OCI-LY7 (cell line): ENCODE measurements around the gene CNTN5.

Source experiments
- EZH2phosphoT487 ChIP-seq: fragments of 200-600 bp; sonication (generic); IDR thresholded peaks from 2 replicates; pipeline ENCODE4 v1.6.1; 2018; ENCODE audit warnings: low read depth, borderline replicate concordance, mild to moderate bottlenecking, mixed run types, antibody characterized with exemption, low read length, moderate library complexity, mixed read lengths
- TF ChIP-seq, protein P1 (sequence below): fragments of 200-600 bp; sonication (generic); conservative IDR thresholded peaks from 2 replicates; pipeline ENCODE4 v1.5.1; 2014; ENCODE audit warnings: mild to moderate bottlenecking, antibody characterized with exemption, low read length, moderate library complexity, mixed read lengths

DNA sequence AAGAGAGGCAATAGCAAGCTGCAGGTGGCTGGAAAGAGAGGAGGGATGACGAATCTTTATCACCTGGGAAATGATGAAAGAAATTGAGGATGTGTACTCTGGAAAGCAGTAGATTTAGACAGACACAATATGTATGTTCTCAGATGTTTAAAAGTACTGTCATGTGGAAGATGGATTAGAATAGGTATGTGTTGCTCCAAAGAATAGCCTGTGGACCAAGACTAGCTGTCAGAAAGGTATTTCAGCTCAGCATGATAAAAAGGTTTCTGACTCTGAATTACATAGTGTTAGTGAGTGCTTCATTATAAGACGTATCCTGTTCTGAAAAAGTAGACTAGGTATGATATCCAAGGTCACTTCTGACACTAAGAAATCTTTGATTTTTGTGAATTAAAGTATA is 322.4 kb downstream of the CNTN5 start:
- TF ChIP-seq, protein P1, sequence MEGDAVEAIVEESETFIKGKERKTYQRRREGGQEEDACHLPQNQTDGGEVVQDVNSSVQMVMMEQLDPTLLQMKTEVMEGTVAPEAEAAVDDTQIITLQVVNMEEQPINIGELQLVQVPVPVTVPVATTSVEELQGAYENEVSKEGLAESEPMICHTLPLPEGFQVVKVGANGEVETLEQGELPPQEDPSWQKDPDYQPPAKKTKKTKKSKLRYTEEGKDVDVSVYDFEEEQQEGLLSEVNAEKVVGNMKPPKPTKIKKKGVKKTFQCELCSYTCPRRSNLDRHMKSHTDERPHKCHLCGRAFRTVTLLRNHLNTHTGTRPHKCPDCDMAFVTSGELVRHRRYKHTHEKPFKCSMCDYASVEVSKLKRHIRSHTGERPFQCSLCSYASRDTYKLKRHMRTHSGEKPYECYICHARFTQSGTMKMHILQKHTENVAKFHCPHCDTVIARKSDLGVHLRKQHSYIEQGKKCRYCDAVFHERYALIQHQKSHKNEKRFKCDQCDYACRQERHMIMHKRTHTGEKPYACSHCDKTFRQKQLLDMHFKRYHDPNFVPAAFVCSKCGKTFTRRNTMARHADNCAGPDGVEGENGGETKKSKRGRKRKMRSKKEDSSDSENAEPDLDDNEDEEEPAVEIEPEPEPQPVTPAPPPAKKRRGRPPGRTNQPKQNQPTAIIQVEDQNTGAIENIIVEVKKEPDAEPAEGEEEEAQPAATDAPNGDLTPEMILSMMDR, result no peak
- no peak for TF ChIP-seq EZH2phosphoT487
